T-helper 1 cell treated with Interleukin-12 subunit alpha and Interleukin-12 subunit beta and Interleukin-4 antibody, amounts not matched to agents 30 μg/mL and 1 μg/mL, for 36 hours (primary cell): ENCODE results near the gene SPATA31D4.
"Not testable (repeated sequence)": the region's sequence is repeated elsewhere in the genome, so short reads cannot be mapped to it uniquely, and the experiment has no call there.

Experiments used
- H3K27ac Mint-ChIP-seq: one replicate; pipeline ENCODE4 v1.8.0; 2021; ENCODE audit warnings: mild to moderate bottlenecking, mixed read lengths
- H3K27me3 Mint-ChIP-seq: one replicate; pipeline ENCODE4 v1.8.0; 2021; ENCODE audit warnings: low read depth, mixed read lengths
- H3K36me3 Mint-ChIP-seq: one replicate; pipeline ENCODE4 v1.8.0; 2021; ENCODE audit warnings: low read depth, mixed read lengths
- H3K4me1 Mint-ChIP-seq: one replicate; pipeline ENCODE4 v1.8.0; 2021; ENCODE audit warnings: low read depth, mixed read lengths
- H3K4me3 Mint-ChIP-seq: one replicate; pipeline ENCODE4 v1.8.0; 2021; ENCODE audit warnings: mild to moderate bottlenecking, moderate library complexity, mixed read lengths
- H3K9me3 Mint-ChIP-seq: one replicate; pipeline ENCODE4 v1.8.0; 2021; ENCODE audit warnings: mixed read lengths

Gene SPATA31D4

DNA sequence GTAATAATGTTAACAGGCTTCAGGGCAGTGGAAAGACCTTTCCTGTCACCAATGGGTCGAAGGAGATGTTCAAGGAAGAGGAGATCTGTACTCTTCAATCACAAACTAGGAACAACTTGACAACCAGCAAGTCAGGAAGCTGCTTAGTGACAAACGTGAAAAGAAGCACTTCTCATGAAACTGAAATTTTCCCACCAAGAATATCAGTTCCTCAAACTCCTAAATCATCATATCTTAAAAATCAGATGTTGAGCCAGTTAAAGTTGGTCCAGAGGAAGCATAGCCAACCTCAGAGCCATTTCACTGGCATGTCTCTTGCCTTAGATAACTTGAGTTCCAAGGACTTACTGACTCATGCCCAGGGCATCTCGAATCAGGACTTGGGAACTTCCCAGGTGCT lies 9.7 kb upstream of the SPATA31D4 start:
- not testable (repeated sequence) for H3K4me1 Mint-ChIP-seq, H3K4me3 Mint-ChIP-seq, H3K27me3 Mint-ChIP-seq, H3K36me3 Mint-ChIP-seq, H3K9me3 Mint-ChIP-seq, H3K27ac Mint-ChIP-seq

DNA sequence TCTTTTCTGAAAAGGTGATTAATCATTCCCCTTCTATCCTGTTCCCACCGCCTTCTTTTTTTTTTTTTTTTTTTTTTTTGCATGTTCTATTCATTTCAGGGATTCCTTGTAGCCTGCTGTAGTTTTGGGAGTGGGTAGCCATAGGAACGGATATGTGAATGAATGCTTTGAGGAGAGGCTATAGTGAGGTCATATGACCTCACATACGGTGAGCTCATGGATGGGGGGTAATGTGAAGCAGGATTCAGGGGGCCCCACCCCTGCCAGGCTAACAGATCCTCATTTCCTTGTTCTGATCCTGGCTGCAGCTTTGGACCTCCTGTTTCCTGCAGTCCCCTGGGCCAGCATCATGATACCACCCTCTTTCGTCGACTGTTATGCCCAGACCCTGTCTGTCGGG lies 1.9 kb downstream of the SPATA31D4 start:
- H3K9me3 Mint-ChIP-seq, H3K36me3 Mint-ChIP-seq, H3K27ac Mint-ChIP-seq, H3K27me3 Mint-ChIP-seq, H3K4me1 Mint-ChIP-seq, H3K4me3 Mint-ChIP-seq: not testable (repeated sequence)

DNA sequence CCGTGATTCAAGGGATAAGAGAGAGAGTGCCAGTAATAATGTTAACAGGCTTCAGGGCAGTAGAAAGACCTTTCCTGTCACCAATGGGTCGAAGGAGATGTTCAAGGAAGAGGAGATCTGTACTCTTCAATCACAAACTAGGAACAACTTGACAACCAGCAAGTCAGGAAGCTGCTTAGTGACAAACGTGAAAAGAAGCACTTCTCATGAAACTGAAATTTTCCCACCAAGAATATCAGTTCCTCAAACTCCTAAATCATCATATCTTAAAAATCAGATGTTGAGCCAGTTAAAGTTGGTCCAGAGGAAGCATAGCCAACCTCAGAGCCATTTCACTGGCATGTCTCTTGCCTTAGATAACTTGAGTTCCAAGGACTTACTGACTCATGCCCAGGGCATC lies 5.3 kb downstream of the SPATA31D4 start:
- not testable (repeated sequence) for H3K27ac Mint-ChIP-seq, H3K36me3 Mint-ChIP-seq, H3K4me1 Mint-ChIP-seq, H3K27me3 Mint-ChIP-seq, H3K9me3 Mint-ChIP-seq, H3K4me3 Mint-ChIP-seq

DNA sequence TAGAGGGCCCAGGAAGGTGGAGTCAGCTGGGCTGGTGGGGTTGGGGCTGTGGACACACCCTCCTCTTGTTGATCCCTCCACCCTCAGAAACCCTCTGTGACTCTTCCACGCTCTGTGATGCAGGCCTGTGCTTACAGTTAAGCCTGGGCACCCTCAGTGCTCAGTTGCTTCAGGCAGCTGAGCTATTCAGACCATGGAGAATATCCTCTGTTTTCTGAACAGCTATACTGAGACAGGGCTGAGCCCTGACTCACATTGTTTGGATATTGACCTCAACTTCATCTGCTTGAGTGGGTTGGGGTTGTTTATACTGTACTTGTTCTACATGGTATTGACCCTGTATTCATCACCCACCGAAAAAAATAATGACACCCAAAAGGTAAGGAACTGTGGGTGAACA lies 15.2 kb downstream of the SPATA31D4 start, which contains the start of gene SPATA31D3:
Gene SPATA31D3, plus strand, starts transcription at position 108 of the 400 bp plus-strand sequence. Its CDS starts 86 bp downstream, at position 194.
- H3K36me3 Mint-ChIP-seq, H3K9me3 Mint-ChIP-seq, H3K4me3 Mint-ChIP-seq, H3K4me1 Mint-ChIP-seq, H3K27me3 Mint-ChIP-seq, H3K27ac Mint-ChIP-seq: not testable (repeated sequence)

DNA sequence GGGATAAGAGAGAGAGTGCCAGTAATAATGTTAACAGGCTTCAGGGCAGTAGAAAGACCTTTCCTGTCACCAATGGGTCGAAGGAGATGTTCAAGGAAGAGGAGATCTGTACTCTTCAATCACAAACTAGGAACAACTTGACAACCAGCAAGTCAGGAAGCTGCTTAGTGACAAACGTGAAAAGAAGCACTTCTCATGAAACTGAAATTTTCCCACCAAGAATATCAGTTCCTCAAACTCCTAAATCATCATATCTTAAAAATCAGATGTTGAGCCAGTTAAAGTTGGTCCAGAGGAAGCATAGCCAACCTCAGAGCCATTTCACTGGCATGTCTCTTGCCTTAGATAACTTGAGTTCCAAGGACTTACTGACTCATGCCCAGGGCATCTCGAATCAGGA lies 20.4 kb downstream of the SPATA31D4 start:
- H3K27ac Mint-ChIP-seq, H3K9me3 Mint-ChIP-seq, H3K27me3 Mint-ChIP-seq, H3K4me3 Mint-ChIP-seq, H3K4me1 Mint-ChIP-seq, H3K36me3 Mint-ChIP-seq: not testable (repeated sequence)

DNA sequence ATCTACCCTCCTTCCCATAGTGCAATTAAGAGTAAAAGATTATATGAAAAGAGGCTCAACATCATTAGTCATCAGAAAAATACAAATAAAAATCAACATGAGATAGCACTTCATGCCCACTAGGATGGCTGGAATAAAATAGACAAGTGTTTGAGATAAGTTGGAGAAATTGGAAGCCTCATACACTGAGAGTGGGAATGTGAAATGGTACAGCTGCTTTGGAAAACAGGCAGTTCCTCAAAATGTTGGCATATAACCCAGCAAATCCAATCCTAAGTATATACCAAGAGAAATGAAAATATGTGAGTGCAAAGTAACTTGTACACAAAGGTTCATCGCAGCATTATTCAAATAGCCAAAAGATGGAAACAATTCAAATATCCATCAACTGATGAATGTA lies 24.9 kb downstream of the SPATA31D4 start:
- H3K36me3 Mint-ChIP-seq = no peaks in the 10 kb centered on the region
- H3K27ac Mint-ChIP-seq = no peak overlapping the region
- no peaks in the 10 kb centered on the region for H3K4me1 Mint-ChIP-seq
- peaks cover 31% of the 10 kb centered on the region for H3K9me3 Mint-ChIP-seq
- H3K4me3 Mint-ChIP-seq = no peak overlapping the region
- H3K27me3 Mint-ChIP-seq = no peaks in the 10 kb centered on the region

DNA sequence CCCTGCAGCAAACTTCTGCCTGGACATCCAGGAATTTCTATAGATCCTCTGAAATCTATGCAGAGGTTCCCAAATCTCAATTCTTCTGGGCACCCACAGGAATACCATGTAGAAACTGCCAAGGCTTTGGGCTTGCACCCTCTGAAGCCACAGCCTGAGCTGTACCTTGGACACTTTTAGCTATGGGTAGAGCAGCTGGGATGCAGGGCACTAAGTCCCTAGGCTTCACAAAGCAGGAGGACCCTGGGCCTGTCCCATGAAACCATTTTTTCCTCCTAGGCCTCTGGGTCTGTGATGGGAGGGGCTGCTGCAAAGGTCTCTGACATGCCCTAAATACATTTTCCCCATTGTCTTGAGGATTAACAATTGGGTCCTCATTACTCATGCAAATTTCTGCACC lies 27.4 kb downstream of the SPATA31D4 start:
- Mint-ChIP-seq H3K27ac (no peak overlapping the region), H3K27me3 (no peaks in the 10 kb centered on the region), H3K4me3 (no peak overlapping the region), H3K9me3 (peaks cover 31% of the 10 kb centered on the region), H3K4me1 (no peaks in the 10 kb centered on the region), H3K36me3 (no peaks in the 10 kb centered on the region)

DNA sequence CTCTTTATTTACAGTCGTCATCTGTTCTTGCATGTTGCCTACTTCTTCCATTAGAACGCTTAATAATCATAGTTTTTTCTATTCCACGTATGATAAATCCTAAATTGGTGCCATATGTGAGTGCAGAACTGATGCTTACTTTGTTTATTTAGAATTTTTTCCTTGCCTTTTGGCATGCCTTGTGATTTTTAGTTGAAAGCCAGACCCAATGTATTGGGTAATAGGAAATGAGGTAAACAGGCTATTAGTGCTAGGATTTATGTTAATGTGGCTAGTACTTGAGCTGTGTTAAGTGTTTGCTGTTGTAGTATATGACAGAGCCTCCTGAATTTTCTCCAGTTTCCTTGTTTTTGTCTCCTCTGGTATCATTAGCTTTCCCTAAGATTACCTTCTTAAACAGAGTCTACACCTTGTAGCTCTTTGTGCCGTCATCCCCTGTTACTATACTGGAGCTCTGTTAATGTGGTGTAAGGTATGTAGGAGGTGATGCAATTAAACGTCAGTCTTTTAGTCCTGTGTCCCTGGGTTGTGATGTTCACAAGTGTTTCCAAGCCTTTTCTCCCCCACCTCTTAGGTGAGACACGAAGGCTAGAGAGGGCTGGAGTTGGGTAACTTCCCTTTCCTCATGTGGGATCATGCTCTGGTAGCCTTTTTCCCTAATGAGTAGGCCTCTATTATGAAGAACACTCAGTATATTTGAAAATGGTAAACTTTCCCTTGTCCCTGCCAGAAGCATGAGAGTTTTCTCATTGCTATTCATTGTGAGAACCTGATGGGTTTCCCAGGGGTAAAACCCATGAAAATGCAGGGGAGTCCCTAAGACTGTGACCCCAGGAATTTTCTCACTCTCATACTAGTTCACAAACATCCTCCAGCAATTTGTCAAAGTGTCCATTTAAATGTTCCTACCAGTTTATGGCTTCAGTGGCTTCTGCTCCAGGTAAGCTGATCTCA lies 36.3 kb downstream of the SPATA31D4 start:
- Mint-ChIP-seq H3K27ac (no peak overlapping the region), H3K36me3 (no peaks in the 10 kb centered on the region), H3K27me3 (no peaks in the 10 kb centered on the region), H3K4me1 (no peaks in the 10 kb centered on the region), H3K9me3 (peaks cover 10% of the 10 kb centered on the region), H3K4me3 (no peak overlapping the region)

DNA sequence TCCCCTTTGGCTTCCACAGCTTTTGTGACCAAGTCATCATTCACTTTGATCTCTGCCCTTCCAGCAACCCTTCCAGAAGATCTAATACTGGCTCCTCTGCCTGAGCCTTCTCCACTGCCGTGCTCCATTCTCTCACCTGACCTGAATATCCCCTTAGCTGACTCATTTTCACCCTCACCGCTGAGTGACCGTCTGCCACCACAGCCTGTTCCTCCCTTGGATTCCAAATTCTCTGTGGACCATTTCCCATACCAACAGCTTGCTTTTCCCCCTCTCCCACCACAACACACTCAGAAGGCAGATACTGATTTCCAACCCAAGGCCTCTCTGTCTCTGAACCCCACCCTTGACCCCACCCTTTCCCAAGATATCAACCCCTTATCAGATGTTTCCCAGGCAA lies 39.8 kb downstream of the SPATA31D4 start:
- H3K36me3 Mint-ChIP-seq = no peaks in the 10 kb centered on the region
- no peak overlapping the region for H3K27ac Mint-ChIP-seq
- no peaks in the 10 kb centered on the region for H3K27me3 Mint-ChIP-seq
- no peak overlapping the region for H3K4me3 Mint-ChIP-seq
- no peaks in the 10 kb centered on the region for H3K4me1 Mint-ChIP-seq
- H3K9me3 Mint-ChIP-seq = peaks cover 11% of the 10 kb centered on the region

DNA sequence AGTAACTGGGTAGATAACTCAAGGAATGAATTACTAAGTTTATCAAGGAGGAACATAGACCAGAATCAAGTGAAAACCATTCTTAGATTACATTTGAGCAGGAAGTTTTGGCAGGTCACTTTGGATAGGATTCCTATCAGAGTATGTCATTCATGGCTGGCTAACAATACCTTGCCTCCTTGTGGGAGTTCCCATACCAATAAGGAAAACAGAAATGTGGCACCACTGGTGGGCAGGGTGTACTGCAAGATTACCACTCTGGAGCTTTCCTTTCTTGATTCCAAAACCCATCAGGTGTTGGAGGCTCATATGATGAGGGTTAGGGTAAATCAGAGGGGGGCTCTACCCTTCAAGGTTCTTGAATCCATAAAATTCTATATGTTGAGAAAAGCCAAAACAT lies 41.7 kb downstream of the SPATA31D4 start:
- H3K4me3 Mint-ChIP-seq = no peak overlapping the region
- H3K27ac Mint-ChIP-seq = no peak overlapping the region
- H3K4me1 Mint-ChIP-seq = no peaks in the 10 kb centered on the region
- peaks cover 17% of the 10 kb centered on the region for H3K9me3 Mint-ChIP-seq
- H3K27me3 Mint-ChIP-seq = no peaks in the 10 kb centered on the region
- H3K36me3 Mint-ChIP-seq = no peaks in the 10 kb centered on the region

DNA sequence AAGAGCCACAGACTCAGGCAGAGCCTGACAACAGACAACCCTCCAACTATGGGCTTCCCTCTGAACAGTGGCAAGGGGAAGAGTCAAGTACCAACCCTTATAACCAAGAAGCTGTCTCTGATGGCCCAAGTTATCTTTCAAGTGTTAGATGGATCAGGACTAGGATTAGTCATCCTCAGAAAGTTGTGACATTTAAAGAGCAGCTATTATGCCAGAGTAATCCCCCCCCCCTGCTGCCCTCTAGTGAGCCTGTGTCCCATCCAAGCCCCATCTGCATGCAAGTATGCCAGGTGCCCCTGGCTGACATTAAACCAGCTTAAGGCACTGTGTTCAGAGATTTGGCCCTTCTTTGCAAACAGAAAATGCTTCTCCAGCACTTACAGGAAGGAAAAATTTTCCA lies 43.5 kb downstream of the SPATA31D4 start:
- Mint-ChIP-seq H3K27ac (no peak overlapping the region), H3K4me3 (no peak overlapping the region), H3K27me3 (no peaks in the 10 kb centered on the region), H3K36me3 (no peaks in the 10 kb centered on the region), H3K9me3 (peaks cover 27% of the 10 kb centered on the region), H3K4me1 (no peaks in the 10 kb centered on the region)

DNA sequence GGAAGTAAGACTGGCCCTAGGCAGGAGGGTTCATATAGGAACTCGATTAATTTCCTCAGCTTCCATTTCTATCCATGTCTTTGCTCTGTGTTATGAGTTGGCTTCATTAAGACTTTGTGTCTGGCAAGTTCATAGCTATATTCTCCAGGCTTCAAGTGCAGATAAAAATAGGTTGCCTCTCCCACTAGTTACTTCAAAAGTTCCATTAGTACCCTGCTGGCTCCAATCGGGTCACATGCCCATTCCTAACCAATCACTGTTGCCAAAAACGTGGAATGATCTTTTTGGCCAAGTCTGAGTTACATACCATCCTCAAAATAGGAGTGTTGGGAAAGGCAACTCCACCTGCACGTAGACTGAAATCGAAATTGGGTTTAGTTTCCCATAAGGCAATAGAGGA lies 46.5 kb downstream of the SPATA31D4 start:
- H3K9me3 Mint-ChIP-seq = peaks cover 17% of the 10 kb centered on the region
- H3K4me1 Mint-ChIP-seq = no peaks in the 10 kb centered on the region
- H3K27ac Mint-ChIP-seq = no peak overlapping the region
- H3K36me3 Mint-ChIP-seq = no peaks in the 10 kb centered on the region
- H3K4me3 Mint-ChIP-seq = no peak overlapping the region
- H3K27me3 Mint-ChIP-seq = no peaks in the 10 kb centered on the region

DNA sequence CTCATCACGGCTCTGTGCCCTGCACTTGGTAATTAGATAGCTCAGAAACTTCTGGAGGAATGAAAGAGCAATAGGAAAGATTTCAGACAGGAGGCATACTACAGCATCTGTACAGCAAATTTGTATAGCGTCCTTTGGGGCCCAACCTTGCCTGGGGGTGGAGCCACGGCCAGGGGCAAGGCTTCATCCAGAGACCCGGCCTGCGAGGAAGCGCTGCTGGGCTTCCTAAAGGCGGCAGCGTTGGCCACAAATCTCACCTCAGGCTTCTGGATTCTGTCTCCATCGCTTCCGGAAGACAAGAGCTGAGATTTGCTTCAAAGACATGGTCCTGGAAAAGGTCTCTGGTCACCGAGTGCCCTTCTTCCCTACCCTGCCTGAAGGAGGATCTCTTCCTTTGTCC lies 48.1 kb downstream of the SPATA31D4 start:
- no peak overlapping the region for H3K27ac Mint-ChIP-seq
- no peaks in the 10 kb centered on the region for H3K36me3 Mint-ChIP-seq
- H3K27me3 Mint-ChIP-seq = no peaks in the 10 kb centered on the region
- no peaks in the 10 kb centered on the region for H3K4me1 Mint-ChIP-seq
- H3K9me3 Mint-ChIP-seq = peaks cover 17% of the 10 kb centered on the region
- H3K4me3 Mint-ChIP-seq = no peak overlapping the region

DNA sequence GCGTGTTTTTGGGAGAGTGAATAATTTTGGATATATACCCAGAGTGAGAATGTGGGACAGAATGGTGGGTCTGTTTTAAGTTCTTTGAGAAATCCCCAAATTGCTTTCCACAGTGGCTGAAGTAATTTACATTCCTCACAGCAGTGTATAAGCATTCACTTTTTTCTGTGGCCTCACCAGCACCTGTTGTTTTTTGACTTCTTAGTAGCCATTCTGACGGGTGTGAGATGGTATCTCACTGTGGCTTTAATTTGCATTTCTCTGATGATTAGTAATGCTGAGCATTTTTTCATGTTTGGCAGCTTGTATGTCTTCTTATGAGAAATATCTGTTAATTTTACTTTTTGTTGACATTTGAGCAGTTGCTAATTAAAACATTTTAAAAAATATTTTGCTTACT lies 51.0 kb downstream of the SPATA31D4 start:
- Mint-ChIP-seq H3K9me3 (peaks cover 12% of the 10 kb centered on the region), H3K4me1 (no peaks in the 10 kb centered on the region), H3K36me3 (no peaks in the 10 kb centered on the region), H3K27ac (no peak overlapping the region), H3K27me3 (no peaks in the 10 kb centered on the region), H3K4me3 (no peak overlapping the region)

DNA sequence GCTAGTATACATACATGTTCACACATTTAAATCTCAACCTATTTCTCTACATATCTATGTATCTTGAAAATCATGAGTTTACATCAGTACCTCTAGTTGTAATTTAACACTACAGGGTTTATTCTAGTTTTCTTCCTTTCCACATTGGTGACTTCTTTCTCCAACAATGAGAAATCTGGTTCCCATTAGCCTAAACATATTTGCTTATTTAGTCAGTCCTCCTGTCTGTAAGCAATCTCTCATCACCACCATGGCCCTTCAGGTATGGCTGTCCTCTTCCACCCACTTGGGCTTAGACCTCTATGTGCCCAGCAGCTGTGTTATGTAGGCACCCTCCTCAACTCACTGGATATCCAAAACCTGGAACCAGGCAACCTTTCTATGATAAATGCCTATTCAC lies 52.3 kb downstream of the SPATA31D4 start:
- Mint-ChIP-seq H3K4me3 (no peak overlapping the region), H3K27me3 (no peaks in the 10 kb centered on the region), H3K27ac (no peak overlapping the region), H3K4me1 (no peaks in the 10 kb centered on the region), H3K36me3 (no peaks in the 10 kb centered on the region), H3K9me3 (peaks cover 4% of the 10 kb centered on the region)
